ENCODE data around the gene HNRNPC.

HNRNPC gene

GRCh38 chr14:21211509-21211908 is 57.7 kb downstream of the HNRNPC start:
- DNase-seq (ENCODE audit: low spot score) = no peak
- TF ChIP-seq, protein P1, sequence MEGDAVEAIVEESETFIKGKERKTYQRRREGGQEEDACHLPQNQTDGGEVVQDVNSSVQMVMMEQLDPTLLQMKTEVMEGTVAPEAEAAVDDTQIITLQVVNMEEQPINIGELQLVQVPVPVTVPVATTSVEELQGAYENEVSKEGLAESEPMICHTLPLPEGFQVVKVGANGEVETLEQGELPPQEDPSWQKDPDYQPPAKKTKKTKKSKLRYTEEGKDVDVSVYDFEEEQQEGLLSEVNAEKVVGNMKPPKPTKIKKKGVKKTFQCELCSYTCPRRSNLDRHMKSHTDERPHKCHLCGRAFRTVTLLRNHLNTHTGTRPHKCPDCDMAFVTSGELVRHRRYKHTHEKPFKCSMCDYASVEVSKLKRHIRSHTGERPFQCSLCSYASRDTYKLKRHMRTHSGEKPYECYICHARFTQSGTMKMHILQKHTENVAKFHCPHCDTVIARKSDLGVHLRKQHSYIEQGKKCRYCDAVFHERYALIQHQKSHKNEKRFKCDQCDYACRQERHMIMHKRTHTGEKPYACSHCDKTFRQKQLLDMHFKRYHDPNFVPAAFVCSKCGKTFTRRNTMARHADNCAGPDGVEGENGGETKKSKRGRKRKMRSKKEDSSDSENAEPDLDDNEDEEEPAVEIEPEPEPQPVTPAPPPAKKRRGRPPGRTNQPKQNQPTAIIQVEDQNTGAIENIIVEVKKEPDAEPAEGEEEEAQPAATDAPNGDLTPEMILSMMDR (IDR thresholded peaks at IDR 0.05; ENCODE audit: borderline replicate concordance, control extremely low read depth, extremely low read depth, insufficient read depth, missing control alignments) = no peak
- in situ Hi-C loops (cut with MboI; ENCODE audit: low sequenced_read_pairs, unreplicated experiment) = no loop called here

GRCh38 chr14:21210023-21210422 is 59.2 kb downstream of the HNRNPC start:
- no peak for DNase-seq (ENCODE audit: low spot score)
- TF ChIP-seq, protein P1 (IDR thresholded peaks at IDR 0.05; ENCODE audit: borderline replicate concordance, control extremely low read depth, extremely low read depth, insufficient read depth, missing control alignments) = no peak
- in situ Hi-C loops (cut with MboI; ENCODE audit: low sequenced_read_pairs, unreplicated experiment) = no loop called here

- no peak for DNase-seq (ENCODE audit: low spot score)
- TF ChIP-seq, protein P1 (IDR thresholded peaks at IDR 0.05; ENCODE audit: borderline replicate concordance, control extremely low read depth, extremely low read depth, insufficient read depth, missing control alignments) = no peak
- in situ Hi-C loops (cut with MboI; ENCODE audit: low sequenced_read_pairs, unreplicated experiment) = no loop called here
These were observed 60.1 kb downstream of the HNRNPC start for GRCh38 chr14:21209185-21209584.

GRCh38 chr14:21208554-21208953 is 60.7 kb downstream of the HNRNPC start:
- in situ Hi-C loops (cut with MboI; ENCODE audit: low sequenced_read_pairs, unreplicated experiment) = no loop called here

GRCh38 chr14:21206753-21207684 is 62.2 kb downstream of the HNRNPC start:
- TF ChIP-seq, protein P1 (IDR thresholded peaks at IDR 0.05; ENCODE audit: borderline replicate concordance, control extremely low read depth, extremely low read depth, insufficient read depth, missing control alignments) = no peak
- in situ Hi-C loops (cut with MboI; ENCODE audit: low sequenced_read_pairs, unreplicated experiment) = no loop called here
- no peak for DNase-seq (ENCODE audit: low spot score)

More at GRCh38 chr14:21208554-21208953, 60.7 kb downstream of the HNRNPC start:
- TF ChIP-seq, protein P1 (IDR thresholded peaks at IDR 0.05; ENCODE audit: borderline replicate concordance, control extremely low read depth, extremely low read depth, insufficient read depth, missing control alignments) = no peak
- DNase-seq (ENCODE audit: low spot score) = no peak

DNA sequence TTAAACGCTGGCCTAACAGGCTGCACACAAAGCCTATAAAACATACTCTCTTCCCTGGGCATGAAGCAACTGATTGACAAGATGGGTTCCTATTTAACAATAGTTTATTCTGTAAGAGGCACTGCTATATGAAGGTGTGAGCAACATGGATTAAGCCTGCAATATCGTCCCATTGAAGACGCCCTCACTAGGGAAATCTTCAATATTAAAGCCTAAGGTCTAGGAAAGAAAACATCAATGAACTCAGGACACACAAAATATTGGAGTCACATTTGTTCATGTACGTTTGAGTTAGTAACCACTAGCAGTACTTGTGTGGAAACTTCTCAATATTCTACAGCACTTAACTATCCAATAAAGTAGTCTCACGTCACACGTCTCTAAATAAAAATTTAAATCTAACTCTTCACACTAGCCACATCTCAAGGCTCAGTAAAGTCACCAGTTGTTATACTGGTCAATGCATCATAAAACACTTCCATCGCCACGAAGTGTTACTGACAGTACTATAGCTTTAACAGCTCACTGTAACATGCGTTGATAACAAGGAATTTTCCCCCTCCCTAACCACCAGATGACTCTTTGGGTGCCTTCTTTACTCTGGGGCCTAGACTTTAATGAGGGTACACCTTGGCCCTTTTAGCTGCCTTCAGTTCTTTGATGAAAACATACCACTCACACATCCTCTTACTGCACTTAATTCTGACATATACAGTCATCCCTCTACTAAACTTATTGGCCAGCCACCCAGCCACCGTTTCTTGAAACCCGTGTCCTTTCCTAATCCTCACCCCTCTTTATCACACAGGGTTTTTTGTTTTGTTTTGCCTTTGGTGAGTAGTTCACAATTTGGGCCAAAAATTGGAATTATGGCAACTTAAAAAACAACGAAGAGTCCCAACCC is 63.3 kb downstream of the HNRNPC start:
- DNase-seq (ENCODE audit: low spot score) = no peak
- in situ Hi-C loops (cut with MboI; ENCODE audit: low sequenced_read_pairs, unreplicated experiment) = no loop called here
- TF ChIP-seq, protein P1 (IDR thresholded peaks at IDR 0.05; ENCODE audit: borderline replicate concordance, control extremely low read depth, extremely low read depth, insufficient read depth, missing control alignments) = no peak

All from GM13976 (cell line).